ENCODE data around the gene C22orf31. TPM values are rescaled to one million over a fixed set of nuclear protein-coding genes. Genes with fewer than 3 reads are reported as not detected.
A peak's percentile ranks its signal among the peaks of the same experiment; 100 is the strongest.

Gene C22orf31
- total and polyA plus RNA-seq, 2 donors (not counting 3 experiments of a cell fraction or from before 2014, with no cell fraction given) = not detected

GRCh38 chr22:29108137-29108536 lies 46.5 kb upstream of the C22orf31 start:
- ChIA-PET CTCF (interaction anchor here (1.1 kb wide), 1 partner anchor 46 kb away, joined by 3 read pairs; no protein-coding TSS in a partner anchor), POLR2A (no interaction called here)
- DNase-seq (ENCODE audit: low read depth, low spot score) (no peak), FAIRE-seq (no peak)
- H3K27ac ChIP-seq (ENCODE audit: insufficient read depth, low read depth, low read length) = no peak overlapping the region
- TF ChIP-seq MYC (IDR thresholded peaks at IDR 0.05; ENCODE audit: low read depth, low read length) (no peak), POLR2A (IDR thresholded peaks at IDR 0.05; ENCODE audit: low read depth, low read length) (no peak)
- BruUV-seq (replicated peaks) = no TSS peak
- no peak overlapping the region for H3K4me2 ChIP-seq (ENCODE audit: insufficient read depth, low read length)
- H3K9me1 ChIP-seq (replicated peaks; ENCODE audit: control insufficient read depth, extremely low read depth, insufficient read depth, low read length) = no peaks in the 10 kb centered on the region
- no peak overlapping the region for H2AFZ ChIP-seq (ENCODE audit: low read depth, low read length)
- H3K9ac ChIP-seq (replicated peaks; ENCODE audit: extremely low read depth, insufficient read depth, low read length) = no peak overlapping the region
- dilution Hi-C loops (cut with MboI; ENCODE audit: extremely low pct_ligation_motif_present, low sequenced_read_pairs) (no loop called here), intact Hi-C loops (cut with micrococcal nuclease) (no loop called here)
- H3K9me3 ChIP-seq (replicated peaks; ENCODE audit: control insufficient read depth, insufficient read depth, low read length) = no peaks in the 10 kb centered on the region
- no peak overlapping the region for H3K4me3 ChIP-seq (replicated peaks in 1 of 3; ENCODE audit: insufficient read depth in 1 of 3, low read depth in 1 of 3, low read length in 3 of 3)
- peaks cover 2 to 8% of the 10 kb centered on the region in 2 experiments for H3K27me3 ChIP-seq (ENCODE audit: control insufficient read depth in 2 of 2, insufficient read depth in 2 of 2, low read length in 2 of 2)
- H3K36me3 ChIP-seq (ENCODE audit: control insufficient read depth in 2 of 2, extremely low read depth in 1 of 2, insufficient read depth in 2 of 2, low read length in 2 of 2) = no peaks in the 10 kb centered on the region
- H3K79me2 ChIP-seq (ENCODE audit: control insufficient read depth, insufficient read depth, low read length) = no peaks in the 10 kb centered on the region
- H3K4me1 ChIP-seq (ENCODE audit: control insufficient read depth, extremely low read depth, insufficient read depth, low read length) = no peaks in the 10 kb centered on the region
- no peaks in the 10 kb centered on the region for H4K20me1 ChIP-seq (replicated peaks; ENCODE audit: control insufficient read depth, extremely low read depth, insufficient read depth, low read length)

GRCh38 chr22:29106839-29107238 lies 45.2 kb upstream of the C22orf31 start:
- no peaks in the 10 kb centered on the region for H3K79me2 ChIP-seq (ENCODE audit: control insufficient read depth, insufficient read depth, low read length)
- CTCF ChIA-PET = interaction anchor here (1.1 kb wide), 1 partner anchor 47 kb away, joined by 3 read pairs; no protein-coding TSS in a partner anchor
- DNase-seq (ENCODE audit: low read depth, low spot score) = peak; percentile 9
- dilution Hi-C loops (cut with MboI; ENCODE audit: extremely low pct_ligation_motif_present, low sequenced_read_pairs) = no loop called here
- TF ChIP-seq MYC (IDR thresholded peaks at IDR 0.05; ENCODE audit: low read depth, low read length) (no peak), POLR2A (IDR thresholded peaks at IDR 0.05; ENCODE audit: low read depth, low read length) (no peak), JUN (IDR thresholded peaks at IDR 0.05; ENCODE audit: borderline replicate concordance, insufficient read depth, insufficient read length, low read depth) (no peak), MAX (IDR thresholded peaks at IDR 0.05; ENCODE audit: insufficient read depth, insufficient read length) (no peak), FOS (IDR thresholded peaks at IDR 0.05; ENCODE audit: borderline replicate concordance, insufficient read depth, low read length) (no peak), POLR2AphosphoS5 (IDR thresholded peaks at IDR 0.05; ENCODE audit: insufficient read depth, low read depth, low read length) (no peak), EZH2 (IDR thresholded peaks at IDR 0.05; ENCODE audit: borderline replicate concordance, low read depth, low read length, severe bottlenecking) (no peak), GATA2 (IDR thresholded peaks at IDR 0.05; ENCODE audit: insufficient read depth, insufficient read length, low read depth, low read length) (no peak), CTCF (IDR thresholded peaks at IDR 0.05; ENCODE audit: extremely low read depth in 1 of 2, insufficient read depth in 1 of 2, low read depth in 1 of 2, low read length in 2 of 2) (no peak)
- H3K27me3 ChIP-seq (ENCODE audit: control insufficient read depth in 2 of 2, insufficient read depth in 2 of 2, low read length in 2 of 2) = peaks cover 2 to 6% of the 10 kb centered on the region in 2 experiments
- H3K9me1 ChIP-seq (replicated peaks; ENCODE audit: control insufficient read depth, extremely low read depth, insufficient read depth, low read length) = no peaks in the 10 kb centered on the region
- H3K36me3 ChIP-seq (ENCODE audit: control insufficient read depth in 2 of 2, extremely low read depth in 1 of 2, insufficient read depth in 2 of 2, low read length in 2 of 2) = no peaks in the 10 kb centered on the region
- no peak overlapping the region for H3K4me3 ChIP-seq (replicated peaks in 1 of 3; ENCODE audit: insufficient read depth in 1 of 3, low read depth in 1 of 3, low read length in 3 of 3)
- FAIRE-seq = no peak
- H3K27ac ChIP-seq (ENCODE audit: insufficient read depth, low read depth, low read length) = no peak overlapping the region
- no TSS peak for BruUV-seq (replicated peaks)
- H2AFZ ChIP-seq (ENCODE audit: low read depth, low read length) = no peak overlapping the region
- H3K9me3 ChIP-seq (replicated peaks; ENCODE audit: control insufficient read depth, insufficient read depth, low read length) = no peaks in the 10 kb centered on the region
- no peaks in the 10 kb centered on the region for H4K20me1 ChIP-seq (replicated peaks; ENCODE audit: control insufficient read depth, extremely low read depth, insufficient read depth, low read length)
- intact Hi-C loops (cut with micrococcal nuclease) = no loop called here
- H3K4me2 ChIP-seq (ENCODE audit: insufficient read depth, low read length) = no peak overlapping the region
- H3K9ac ChIP-seq (replicated peaks; ENCODE audit: extremely low read depth, insufficient read depth, low read length) = no peak overlapping the region
- no peaks in the 10 kb centered on the region for H3K4me1 ChIP-seq (ENCODE audit: control insufficient read depth, extremely low read depth, insufficient read depth, low read length)
- POLR2A ChIA-PET = no interaction called here
